ENCODE results near the gene JUN. TPM values are rescaled to one million over a fixed set of nuclear protein-coding genes. Genes with fewer than 3 reads are reported as not detected.

The JUN gene
- total and polyA plus RNA-seq, 2 of the 13 experiments (the other 11 are each of a cell fraction or from before 2014, with no cell fraction given), result 18.2 to 22.3 TPM

DNA sequence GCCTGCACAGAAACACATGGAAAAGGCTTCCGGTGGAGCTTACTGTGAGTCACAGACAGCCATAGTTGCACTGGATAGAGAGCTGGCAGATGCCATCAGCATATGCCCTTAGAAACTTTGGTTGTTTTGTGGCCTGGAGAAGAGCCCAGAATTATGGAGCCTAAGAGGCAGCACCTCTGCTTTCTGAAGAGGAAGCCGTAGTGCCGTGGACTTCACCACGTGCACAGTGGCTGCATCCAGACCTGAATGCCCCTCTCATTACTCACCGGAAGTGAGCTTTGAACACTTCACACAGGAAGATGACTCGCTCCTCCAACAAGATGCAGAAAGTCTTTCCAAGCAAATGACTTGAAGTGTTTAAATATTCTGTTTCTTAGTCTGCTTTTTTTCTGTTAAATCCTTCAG, 28.4 kb downstream of the JUN start (continued):
- TF ChIP-seq, protein P1, sequence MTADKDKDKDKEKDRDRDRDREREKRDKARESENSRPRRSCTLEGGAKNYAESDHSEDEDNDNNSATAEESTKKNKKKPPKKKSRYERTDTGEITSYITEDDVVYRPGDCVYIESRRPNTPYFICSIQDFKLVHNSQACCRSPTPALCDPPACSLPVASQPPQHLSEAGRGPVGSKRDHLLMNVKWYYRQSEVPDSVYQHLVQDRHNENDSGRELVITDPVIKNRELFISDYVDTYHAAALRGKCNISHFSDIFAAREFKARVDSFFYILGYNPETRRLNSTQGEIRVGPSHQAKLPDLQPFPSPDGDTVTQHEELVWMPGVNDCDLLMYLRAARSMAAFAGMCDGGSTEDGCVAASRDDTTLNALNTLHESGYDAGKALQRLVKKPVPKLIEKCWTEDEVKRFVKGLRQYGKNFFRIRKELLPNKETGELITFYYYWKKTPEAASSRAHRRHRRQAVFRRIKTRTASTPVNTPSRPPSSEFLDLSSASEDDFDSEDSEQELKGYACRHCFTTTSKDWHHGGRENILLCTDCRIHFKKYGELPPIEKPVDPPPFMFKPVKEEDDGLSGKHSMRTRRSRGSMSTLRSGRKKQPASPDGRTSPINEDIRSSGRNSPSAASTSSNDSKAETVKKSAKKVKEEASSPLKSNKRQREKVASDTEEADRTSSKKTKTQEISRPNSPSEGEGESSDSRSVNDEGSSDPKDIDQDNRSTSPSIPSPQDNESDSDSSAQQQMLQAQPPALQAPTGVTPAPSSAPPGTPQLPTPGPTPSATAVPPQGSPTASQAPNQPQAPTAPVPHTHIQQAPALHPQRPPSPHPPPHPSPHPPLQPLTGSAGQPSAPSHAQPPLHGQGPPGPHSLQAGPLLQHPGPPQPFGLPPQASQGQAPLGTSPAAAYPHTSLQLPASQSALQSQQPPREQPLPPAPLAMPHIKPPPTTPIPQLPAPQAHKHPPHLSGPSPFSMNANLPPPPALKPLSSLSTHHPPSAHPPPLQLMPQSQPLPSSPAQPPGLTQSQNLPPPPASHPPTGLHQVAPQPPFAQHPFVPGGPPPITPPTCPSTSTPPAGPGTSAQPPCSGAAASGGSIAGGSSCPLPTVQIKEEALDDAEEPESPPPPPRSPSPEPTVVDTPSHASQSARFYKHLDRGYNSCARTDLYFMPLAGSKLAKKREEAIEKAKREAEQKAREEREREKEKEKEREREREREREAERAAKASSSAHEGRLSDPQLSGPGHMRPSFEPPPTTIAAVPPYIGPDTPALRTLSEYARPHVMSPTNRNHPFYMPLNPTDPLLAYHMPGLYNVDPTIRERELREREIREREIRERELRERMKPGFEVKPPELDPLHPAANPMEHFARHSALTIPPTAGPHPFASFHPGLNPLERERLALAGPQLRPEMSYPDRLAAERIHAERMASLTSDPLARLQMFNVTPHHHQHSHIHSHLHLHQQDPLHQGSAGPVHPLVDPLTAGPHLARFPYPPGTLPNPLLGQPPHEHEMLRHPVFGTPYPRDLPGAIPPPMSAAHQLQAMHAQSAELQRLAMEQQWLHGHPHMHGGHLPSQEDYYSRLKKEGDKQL (CRISPR knock-in tag; IDR thresholded peaks at IDR 0.05; ENCODE audit: low read depth), result no peak
- TF ChIP-seq, protein P2, sequence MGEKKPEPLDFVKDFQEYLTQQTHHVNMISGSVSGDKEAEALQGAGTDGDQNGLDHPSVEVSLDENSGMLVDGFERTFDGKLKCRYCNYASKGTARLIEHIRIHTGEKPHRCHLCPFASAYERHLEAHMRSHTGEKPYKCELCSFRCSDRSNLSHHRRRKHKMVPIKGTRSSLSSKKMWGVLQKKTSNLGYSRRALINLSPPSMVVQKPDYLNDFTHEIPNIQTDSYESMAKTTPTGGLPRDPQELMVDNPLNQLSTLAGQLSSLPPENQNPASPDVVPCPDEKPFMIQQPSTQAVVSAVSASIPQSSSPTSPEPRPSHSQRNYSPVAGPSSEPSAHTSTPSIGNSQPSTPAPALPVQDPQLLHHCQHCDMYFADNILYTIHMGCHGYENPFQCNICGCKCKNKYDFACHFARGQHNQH (CRISPR knock-in tag; IDR thresholded peaks at IDR 0.05), result peak; percentile 89
- TF ChIP-seq ISL2 (CRISPR knock-in tag; IDR thresholded peaks at IDR 0.05) (0 out of 2 replicates have a peak, but pooled peaks have one; percentile 28), ZBTB2 (CRISPR knock-in tag; IDR thresholded peaks at IDR 0.05; ENCODE audit: low read depth) (peak; percentile 65; the same call in 1 of the 2 replicates), ZNF710 (CRISPR knock-in tag; IDR thresholded peaks at IDR 0.05; ENCODE audit: borderline replicate concordance) (0 out of 2 replicates have a peak, but pooled peaks have one; percentile 53), FOXC1 (CRISPR knock-in tag; IDR thresholded peaks at IDR 0.05; ENCODE audit: borderline replicate concordance) (peak; percentile 41; the same call in 1 of the 2 replicates), MEF2D (CRISPR knock-in tag; IDR thresholded peaks at IDR 0.05) (peak; percentile 51; the same call in 1 of the 2 replicates), HNF4A (CRISPR knock-in tag; IDR thresholded peaks at IDR 0.05) (peak; percentile 76), ZC3H4 (CRISPR knock-in tag; IDR thresholded peaks at IDR 0.05; ENCODE audit: borderline replicate concordance) (no peak), U2AF2 (IDR thresholded peaks at IDR 0.05; ENCODE audit: low read depth, low read length) (no peak), ZBTB49 (CRISPR knock-in tag; IDR thresholded peaks at IDR 0.05; ENCODE audit: borderline replicate concordance) (no peak), ZNF343 (CRISPR knock-in tag; IDR thresholded peaks at IDR 0.05) (no peak), ZNF382 (CRISPR knock-in tag; IDR thresholded peaks at IDR 0.05; ENCODE audit: borderline replicate concordance) (no peak)
- TF ChIP-seq, protein P3, sequence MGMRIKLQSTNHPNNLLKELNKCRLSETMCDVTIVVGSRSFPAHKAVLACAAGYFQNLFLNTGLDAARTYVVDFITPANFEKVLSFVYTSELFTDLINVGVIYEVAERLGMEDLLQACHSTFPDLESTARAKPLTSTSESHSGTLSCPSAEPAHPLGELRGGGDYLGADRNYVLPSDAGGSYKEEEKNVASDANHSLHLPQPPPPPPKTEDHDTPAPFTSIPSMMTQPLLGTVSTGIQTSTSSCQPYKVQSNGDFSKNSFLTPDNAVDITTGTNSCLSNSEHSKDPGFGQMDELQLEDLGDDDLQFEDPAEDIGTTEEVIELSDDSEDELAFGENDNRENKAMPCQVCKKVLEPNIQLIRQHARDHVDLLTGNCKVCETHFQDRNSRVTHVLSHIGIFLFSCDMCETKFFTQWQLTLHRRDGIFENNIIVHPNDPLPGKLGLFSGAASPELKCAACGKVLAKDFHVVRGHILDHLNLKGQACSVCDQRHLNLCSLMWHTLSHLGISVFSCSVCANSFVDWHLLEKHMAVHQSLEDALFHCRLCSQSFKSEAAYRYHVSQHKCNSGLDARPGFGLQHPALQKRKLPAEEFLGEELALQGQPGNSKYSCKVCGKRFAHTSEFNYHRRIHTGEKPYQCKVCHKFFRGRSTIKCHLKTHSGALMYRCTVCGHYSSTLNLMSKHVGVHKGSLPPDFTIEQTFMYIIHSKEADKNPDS (CRISPR knock-in tag; IDR thresholded peaks at IDR 0.05), result no peak

Data from HepG2 (cell line).